H7 (cell line): ENCODE data around the gene DCAF5. TPM values are rescaled to one million over a fixed set of nuclear protein-coding genes. Genes with fewer than 3 reads are reported as not detected.
A peak's percentile ranks its signal among the peaks of the same experiment; 100 is the strongest.

Source experiments
- DNase-seq: peaks from one replicate; pipeline ENCODE4 v3.0.0; 2012
- H3K27me3 ChIP-seq: 2 replicates; pipeline ENCODE4 v1.6.0; 2011; ENCODE audit warnings: mild to moderate bottlenecking, low read length; ENCODE audit not compliant: control insufficient read depth, insufficient read depth
- H3K36me3 ChIP-seq: replicated peaks from 2 replicates; pipeline ENCODE4 v1.5.1; 2011; ENCODE audit warnings: low read length; ENCODE audit not compliant: control insufficient read depth, insufficient read depth
- H3K4me3 ChIP-seq: 2 replicates; pipeline ENCODE4 v1.5.1; 2011; ENCODE audit warnings: low read depth, mild to moderate bottlenecking, control low read depth, low read length, moderate library complexity; ENCODE audit not compliant: insufficient read depth
- total RNA-seq: library from RNA; depleted of rRNA; stranded (reverse); fragments of >200 nt; shearing (Covaris generic); gene quantifications from 2 replicates; pipeline ENCODE4 v1.2.3, GENCODE V29; 2014

Gene DCAF5
- total RNA-seq, 1 experiment from 2014 or later: 31.9 TPM

DNA sequence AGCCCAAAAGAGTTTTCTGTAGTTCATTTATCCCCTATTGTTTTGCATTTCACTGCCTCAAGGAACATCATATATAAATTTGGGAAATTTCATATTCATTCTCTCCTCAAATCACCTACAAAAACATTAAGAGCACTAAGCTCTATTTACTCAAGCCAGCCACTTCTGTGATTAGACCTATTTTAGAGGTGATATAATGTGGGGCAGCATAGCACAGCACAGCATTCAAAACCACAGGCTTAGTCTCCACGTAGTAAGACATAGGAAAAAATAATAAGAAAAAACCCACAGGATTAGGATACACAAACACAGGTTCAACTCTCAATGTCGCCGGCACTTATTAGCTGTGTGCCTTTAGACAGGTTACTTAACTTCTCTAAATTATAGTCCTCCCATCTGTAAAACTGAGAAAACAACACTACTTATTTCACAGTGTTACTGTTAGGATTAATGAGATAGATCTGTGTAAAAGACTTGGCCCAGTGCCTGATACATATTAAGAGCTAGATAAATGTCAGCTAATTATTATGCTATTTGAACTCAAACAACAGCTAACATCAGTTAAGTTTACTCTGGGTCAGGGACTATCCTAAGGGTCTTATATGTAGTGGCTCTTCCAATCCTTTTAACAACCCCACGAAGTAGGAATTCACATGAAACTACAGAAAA, 20.3 kb downstream of the DCAF5 start:
- Histone ChIP-seq H3K27me3 (no peaks in the 10 kb centered on the region), H3K36me3 (no peaks in the 10 kb centered on the region), H3K4me3 (no peak overlapping the region)
- DNase-seq: no peak

DNA sequence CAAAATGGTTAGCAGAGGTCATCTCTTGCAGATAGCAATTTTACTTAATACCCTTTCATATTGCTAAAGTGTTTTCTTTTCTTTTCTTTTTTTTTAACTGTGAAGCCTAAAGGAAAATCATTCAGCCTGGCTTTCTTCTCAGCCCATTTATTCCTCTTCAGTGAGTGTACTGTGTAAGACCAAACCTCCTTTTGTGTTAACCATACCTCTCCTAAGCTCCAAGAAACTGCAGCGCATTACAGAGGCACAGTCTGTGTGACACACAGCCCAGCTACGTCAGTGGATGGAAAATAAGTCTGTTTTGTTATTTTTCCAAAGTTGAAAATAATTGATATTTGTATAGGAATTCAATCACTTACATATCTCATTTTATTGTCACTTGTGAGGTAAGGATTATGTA, 21.7 kb downstream of the DCAF5 start:
- DNase-seq: no peak

DNA sequence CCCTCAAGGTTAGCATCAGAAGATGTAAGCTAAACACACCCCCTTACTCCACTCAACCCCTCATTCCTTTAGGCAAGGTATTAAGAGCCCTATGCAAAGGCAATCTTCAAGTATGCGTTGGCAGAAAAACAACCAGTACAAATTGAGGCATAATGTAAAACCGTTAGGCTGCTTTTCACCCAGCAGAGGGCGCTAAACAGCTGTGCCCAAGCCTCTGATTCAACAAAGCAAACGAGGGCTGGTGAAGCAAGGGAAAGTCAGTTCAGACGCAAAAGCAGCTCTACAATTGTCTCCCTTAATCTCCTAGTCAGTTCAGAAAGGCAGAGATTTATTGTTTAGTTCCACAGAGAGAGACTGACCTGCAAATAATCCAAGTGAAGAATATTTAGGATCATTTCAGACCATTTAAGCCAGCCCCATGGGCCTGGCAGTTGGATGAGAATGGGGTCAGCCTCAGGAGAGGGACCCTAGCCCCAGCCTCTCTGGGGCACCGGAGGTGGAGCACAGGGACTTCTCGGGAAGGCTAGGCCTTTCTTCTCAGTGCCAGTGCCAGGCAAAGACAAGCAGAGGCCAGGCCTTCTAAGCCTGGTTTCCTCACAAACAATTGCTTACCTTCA, 23.5 kb downstream of the DCAF5 start:
- Histone ChIP-seq H3K36me3 (no peaks in the 10 kb centered on the region), H3K4me3 (no peak overlapping the region), H3K27me3 (no peaks in the 10 kb centered on the region)
- DNase-seq: peak; percentile 36

More for the DNA sequence above, 21.7 kb downstream of the DCAF5 start:
- Histone ChIP-seq H3K36me3 (no peaks in the 10 kb centered on the region), H3K27me3 (no peaks in the 10 kb centered on the region), H3K4me3 (no peak overlapping the region)

DNA sequence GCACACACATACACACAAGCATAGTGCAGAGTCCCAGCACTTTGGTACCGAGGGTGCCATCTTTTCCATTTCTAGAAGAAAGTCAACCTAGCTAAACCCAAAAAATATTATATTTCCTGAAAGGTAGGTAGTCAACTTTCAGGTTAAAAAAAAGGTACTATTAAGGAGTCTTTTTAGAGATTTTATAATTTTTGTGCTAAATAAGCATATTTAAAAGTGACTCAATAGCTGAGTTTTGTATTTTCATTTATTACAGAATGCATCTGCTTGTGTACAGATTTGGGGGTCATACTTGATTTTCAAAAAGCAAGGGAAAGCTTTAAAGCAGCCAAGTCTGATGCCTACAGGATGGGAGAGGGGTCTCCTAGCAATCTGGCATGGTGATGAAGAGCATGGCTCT, 34.6 kb downstream of the DCAF5 start:
- peaks cover 5% of the 10 kb centered on the region for H3K36me3 ChIP-seq
- no peak for DNase-seq
- H3K4me3 ChIP-seq: no peak overlapping the region
- H3K27me3 ChIP-seq: no peaks in the 10 kb centered on the region

DNA sequence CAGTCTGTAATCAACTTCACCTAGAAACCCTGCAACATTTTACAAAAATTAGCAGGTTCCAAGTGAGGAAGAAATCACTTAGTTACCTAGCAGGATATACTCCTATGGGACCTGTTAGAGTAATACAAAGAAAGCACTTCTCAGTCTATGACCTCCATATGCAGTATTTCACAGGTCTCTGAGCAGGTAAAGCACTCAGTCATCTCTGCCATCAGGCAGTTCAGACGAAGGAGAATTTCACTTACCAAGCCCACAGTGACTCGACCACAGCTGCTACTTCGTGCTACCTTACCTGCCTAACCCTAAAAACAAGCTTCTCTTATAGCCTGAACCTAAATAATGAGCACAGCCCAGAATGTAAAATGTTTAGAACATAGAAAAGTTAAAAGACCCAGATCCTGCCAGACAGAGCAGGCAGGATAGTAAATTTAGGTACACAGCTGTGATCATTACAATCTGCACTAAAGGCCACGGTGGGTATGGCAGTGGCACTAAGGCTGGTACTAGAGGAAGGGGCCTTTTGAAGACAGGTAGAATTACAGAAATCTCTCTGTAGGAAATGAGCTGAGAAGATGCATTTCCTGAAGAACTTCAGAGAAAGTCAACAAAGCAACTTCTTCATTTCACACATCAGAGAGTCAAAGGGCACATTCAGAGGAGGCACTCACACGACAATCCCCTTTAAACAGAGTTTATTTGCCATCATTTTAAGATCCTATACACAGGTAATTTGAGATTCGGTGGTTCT, 35.7 kb downstream of the DCAF5 start:
- H3K36me3 ChIP-seq: peaks cover 5% of the 10 kb centered on the region
- H3K4me3 ChIP-seq: no peak overlapping the region
- no peaks in the 10 kb centered on the region for H3K27me3 ChIP-seq
- DNase-seq: no peak

DNA sequence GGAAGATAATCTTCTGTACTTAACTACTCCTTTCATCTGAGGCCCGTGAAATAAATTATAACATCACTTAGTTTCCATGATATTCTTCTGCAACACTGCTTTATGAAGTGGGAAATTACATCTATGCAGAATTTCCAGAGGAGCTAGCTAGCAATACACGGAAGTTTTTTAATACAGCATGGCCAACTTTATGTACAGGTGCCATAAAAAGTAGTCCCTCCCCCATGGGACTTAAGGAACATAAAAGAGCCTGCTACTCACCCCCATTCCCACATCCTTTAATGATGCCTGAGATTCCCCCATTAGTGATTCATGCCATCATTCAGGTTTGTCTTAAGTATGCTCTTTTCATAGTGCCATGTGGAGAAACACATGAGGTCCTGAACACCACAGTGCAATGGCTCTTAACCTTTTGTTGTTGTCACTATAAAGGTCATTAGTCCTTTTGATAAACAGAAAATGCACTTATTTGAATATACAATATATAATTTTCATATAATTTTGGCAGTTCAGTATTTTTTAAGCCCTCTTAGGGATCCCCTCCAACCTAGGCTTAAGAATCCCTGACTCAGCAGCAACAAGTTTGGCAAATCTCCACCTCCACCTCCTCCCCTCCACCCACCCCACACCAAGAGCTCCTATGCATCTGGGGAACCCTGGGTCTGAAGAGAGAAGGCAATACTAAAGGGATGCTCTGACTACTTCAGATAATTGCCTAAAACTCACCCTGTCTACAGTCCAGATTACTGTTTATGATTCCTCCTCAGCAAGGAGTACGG, 37.3 kb downstream of the DCAF5 start:
- no peak for DNase-seq
- Histone ChIP-seq H3K36me3 (peaks cover 5% of the 10 kb centered on the region), H3K27me3 (no peaks in the 10 kb centered on the region), H3K4me3 (no peak overlapping the region)

DNA sequence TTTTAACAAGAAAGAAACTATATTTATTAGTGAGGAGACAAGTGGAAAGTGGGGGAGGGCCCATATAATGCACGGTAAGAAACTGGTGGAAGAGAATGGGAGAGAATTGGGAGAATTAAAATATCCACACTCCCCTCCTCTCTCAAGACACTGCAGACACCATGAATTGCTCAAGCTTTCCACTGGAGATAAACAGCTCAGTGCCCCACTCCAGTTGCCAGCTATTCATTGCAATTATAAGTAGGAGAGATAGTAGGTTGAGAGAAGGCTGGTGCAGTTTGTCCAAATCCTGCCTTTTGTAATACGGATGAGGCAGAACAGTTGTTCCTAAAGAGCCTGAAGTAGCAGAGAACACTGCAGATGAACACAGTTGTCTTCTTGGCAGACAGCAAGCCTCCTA, 38.2 kb downstream of the DCAF5 start:
- Histone ChIP-seq H3K36me3 (peaks cover 5% of the 10 kb centered on the region), H3K27me3 (no peaks in the 10 kb centered on the region), H3K4me3 (no peak overlapping the region)
- DNase-seq: no peak

DNA sequence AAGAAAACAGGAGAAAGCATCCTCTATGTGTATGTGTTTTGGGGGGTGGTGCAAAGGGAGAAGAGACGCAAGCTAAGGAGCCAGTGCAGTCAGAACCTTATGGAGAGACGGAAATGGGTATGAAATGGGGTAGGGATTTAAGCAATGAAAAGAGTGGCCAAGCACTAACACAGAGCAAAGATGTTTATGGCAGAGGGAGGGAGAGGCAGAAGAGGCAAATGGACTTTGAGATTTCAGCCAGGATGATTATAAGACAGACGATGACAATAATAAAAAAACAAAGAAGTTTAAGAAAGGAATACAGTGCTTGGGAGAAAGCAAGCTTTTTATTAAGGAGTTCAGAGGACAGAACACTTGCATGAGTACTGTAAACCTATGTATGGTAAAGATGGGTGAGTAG, 44.6 kb downstream of the DCAF5 start:
- Histone ChIP-seq H3K36me3 (peaks cover 1% of the 10 kb centered on the region; the same call in 1 of the 2 replicates), H3K27me3 (no peaks in the 10 kb centered on the region), H3K4me3 (no peak overlapping the region)
- no peak for DNase-seq

DNA sequence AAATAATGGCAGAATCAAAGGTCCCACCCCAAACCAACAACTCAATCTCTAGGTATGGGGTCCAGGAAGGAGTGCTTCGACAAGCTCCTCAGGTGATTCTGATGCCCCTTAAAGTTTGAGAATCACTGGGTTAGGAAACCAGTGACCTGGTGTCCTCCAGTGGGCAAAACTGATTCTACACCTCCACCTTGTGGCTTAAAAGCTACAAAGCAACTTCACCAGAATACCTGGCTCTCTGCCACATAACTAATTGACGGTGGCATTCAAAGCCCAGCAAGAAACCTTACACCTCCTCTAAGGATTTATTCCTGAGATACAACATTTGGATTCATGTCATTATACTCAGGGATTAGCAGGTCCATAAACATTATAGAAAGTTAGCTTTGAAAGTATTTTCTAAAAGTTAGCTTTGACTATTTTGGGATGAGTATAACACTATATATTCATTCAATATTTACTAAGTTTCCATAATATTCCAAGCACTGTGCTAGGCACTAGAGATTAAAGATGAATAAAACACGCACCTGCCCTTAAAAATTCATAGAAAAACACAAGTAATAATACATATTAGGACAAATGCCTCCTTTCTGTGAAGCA, 45.4 kb downstream of the DCAF5 start:
- Histone ChIP-seq H3K36me3 (peaks cover 1% of the 10 kb centered on the region; the same call in 1 of the 2 replicates), H3K4me3 (no peak overlapping the region), H3K27me3 (no peaks in the 10 kb centered on the region)
- peak; percentile 28 for DNase-seq

DNA sequence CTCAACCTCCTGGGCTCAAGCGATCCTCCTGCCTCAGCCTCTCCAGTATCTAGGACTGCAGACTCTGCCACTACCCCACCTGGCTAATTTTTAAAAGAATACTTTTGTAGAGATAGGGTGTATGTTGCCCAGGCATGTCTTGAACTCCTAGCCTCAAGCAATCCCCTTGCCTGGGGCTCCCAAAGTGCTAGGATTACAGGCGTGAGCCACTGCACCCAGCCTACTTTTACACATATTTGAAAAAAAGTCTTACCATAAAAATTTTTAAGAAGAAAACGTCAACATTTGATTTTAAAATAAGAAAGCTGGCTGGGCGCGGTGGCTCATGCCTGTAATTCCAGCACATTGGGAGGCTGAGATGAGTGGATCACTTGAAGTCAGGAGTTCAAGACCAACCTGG, 46.5 kb downstream of the DCAF5 start:
- no peak for DNase-seq
- Histone ChIP-seq H3K4me3 (no peak overlapping the region), H3K27me3 (no peaks in the 10 kb centered on the region), H3K36me3 (peaks cover 1% of the 10 kb centered on the region; the same call in 1 of the 2 replicates)

DNA sequence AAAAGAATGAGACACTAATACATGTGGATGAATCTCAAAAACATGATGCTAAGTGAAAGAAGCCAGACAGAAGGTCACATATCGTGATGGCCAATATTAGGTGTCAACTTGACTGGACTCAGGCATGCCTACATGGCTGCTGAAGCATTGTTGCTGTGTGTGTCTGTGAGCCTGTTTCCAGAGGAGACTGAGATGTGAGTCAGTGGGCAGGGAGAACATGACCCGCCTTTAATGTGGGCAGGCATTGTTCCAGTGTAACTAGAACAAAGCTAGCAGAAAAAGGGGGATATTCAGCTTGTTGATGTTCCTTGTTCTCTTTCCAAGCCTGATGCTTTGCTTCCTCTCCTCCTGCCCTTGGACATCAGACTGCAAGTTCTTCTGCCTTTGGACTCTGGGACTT, 47.6 kb downstream of the DCAF5 start:
- no peak for DNase-seq
- Histone ChIP-seq H3K27me3 (no peaks in the 10 kb centered on the region), H3K4me3 (no peak overlapping the region), H3K36me3 (peaks cover 1% of the 10 kb centered on the region; the same call in 1 of the 2 replicates)

DNA sequence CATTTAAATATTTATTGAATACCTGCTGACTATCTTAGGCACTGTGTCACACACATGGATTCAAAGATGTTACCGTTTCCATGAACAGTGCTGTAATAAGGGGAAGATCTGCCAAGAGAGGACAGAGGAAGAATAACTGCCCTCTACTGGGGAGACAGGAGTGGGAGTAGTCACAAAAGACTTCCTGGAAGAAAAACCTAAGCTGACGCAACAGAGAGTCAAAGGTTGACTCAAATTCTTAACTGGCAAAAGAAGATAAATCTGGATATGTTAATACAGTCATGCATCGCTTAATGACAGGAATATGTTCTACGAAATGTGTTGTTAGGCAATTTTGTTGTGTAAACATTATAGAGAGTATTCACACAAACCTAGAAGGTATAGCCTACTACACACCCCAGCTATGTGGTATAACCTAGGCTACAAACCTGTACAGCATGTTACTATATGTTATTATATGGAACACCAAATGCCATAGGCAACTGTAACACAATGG, 51.5 kb downstream of the DCAF5 start:
- no peaks in the 10 kb centered on the region for H3K27me3 ChIP-seq
- H3K4me3 ChIP-seq: no peak overlapping the region
- H3K36me3 ChIP-seq: peaks cover 1% of the 10 kb centered on the region; the same call in 1 of the 2 replicates
- peak; percentile 8 for DNase-seq

DNA sequence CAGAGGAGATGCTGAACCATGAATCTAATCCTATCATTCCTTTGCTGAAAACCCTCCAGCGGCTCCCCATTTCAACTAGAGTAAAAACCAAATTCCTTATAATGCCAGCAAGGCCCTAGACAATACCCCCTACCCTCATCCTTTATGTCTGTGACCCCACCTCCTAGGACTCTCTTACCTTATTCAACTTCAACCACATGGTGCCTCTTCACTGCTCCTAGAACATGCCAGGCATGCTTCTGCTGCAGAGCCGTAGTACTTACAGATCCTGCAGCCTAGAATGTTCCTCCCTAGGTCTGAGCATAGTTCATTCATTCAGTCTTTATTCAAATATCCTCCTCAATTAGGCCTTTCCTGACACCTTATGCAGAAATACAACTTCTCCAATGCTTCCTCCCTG, 54.9 kb downstream of the DCAF5 start:
- Histone ChIP-seq H3K36me3 (no peaks in the 10 kb centered on the region), H3K4me3 (no peak overlapping the region), H3K27me3 (no peaks in the 10 kb centered on the region)
- DNase-seq: no peak
